ENCODE data around the gene TMEM47.

DNA sequence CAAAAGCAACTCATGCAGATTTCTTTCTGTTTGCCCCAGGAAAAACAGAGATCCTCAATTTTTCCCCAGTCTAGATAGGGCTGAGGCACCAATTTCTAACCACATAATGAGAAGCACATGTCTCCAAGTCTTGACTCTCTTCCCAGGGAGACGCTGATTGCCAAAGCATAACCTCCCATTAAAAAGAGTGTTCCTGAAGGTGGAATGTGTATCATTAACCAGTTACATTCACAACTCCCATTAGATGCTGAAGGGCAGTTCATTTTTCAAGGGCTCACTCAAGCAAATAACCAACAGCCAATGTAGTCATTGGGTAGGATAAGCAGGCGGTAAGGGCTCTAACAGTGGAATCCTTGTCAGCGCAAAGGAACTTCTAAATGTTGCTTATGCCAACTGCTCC lies 27.5 kb downstream of the TMEM47 start:
- TF ChIP-seq, protein P1, sequence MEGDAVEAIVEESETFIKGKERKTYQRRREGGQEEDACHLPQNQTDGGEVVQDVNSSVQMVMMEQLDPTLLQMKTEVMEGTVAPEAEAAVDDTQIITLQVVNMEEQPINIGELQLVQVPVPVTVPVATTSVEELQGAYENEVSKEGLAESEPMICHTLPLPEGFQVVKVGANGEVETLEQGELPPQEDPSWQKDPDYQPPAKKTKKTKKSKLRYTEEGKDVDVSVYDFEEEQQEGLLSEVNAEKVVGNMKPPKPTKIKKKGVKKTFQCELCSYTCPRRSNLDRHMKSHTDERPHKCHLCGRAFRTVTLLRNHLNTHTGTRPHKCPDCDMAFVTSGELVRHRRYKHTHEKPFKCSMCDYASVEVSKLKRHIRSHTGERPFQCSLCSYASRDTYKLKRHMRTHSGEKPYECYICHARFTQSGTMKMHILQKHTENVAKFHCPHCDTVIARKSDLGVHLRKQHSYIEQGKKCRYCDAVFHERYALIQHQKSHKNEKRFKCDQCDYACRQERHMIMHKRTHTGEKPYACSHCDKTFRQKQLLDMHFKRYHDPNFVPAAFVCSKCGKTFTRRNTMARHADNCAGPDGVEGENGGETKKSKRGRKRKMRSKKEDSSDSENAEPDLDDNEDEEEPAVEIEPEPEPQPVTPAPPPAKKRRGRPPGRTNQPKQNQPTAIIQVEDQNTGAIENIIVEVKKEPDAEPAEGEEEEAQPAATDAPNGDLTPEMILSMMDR (IDR thresholded peaks at IDR 0.05) = no peak
- no peak for TF ChIP-seq POLR2AphosphoS5 (IDR thresholded peaks at IDR 0.05)

Measured in upper lobe of left lung (tissue), 4 donors.